ENCODE data around the gene C3orf20.

Gene C3orf20

DNA sequence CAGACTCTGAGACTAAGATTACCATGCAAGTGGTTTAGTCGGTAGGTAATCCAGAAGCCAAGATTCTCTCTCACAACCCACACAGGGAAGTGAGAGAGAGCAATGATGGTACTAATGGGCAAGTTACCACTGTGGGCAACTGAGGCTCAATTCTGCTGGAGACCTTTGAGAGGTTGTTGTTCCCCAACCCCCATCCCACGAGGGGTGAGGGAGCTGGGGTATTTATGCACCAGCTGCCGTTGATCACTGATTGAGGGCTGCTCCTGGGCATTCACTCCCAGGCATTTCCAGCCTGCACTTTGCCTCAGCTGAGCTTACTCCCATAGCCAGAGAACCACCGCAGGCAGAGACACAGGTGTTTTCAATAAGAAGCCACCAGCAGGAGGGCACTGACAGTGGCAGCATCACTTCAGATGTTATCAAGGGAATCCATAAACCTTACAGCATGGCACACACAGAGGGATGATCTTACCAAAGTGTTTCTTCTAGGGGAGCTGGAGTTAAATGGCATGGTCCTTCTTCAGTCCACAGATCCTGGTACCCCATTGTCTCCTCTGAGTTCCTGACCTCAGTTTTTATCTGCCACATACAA is 38.3 kb upstream of the C3orf20 start:
- no peak overlapping the region for H3K9ac ChIP-seq (ENCODE audit: low read length)
- H3K4me1 ChIP-seq (ENCODE audit: control insufficient read depth, low read depth, low read length): no peaks in the 10 kb centered on the region
- H3K36me3 ChIP-seq (ENCODE audit: control insufficient read depth, low read depth, low read length): no peaks in the 10 kb centered on the region
- no peaks in the 10 kb centered on the region for H3K27me3 ChIP-seq (ENCODE audit: control insufficient read depth, insufficient read depth, low read length)
- no peaks in the 10 kb centered on the region for H3K9me3 ChIP-seq (ENCODE audit: control insufficient read depth, low read depth, low read length)
- H3K4me3 ChIP-seq (ENCODE audit: low read length): no peak overlapping the region
- no peak overlapping the region for H3K27ac ChIP-seq (ENCODE audit: low read length)

DNA sequence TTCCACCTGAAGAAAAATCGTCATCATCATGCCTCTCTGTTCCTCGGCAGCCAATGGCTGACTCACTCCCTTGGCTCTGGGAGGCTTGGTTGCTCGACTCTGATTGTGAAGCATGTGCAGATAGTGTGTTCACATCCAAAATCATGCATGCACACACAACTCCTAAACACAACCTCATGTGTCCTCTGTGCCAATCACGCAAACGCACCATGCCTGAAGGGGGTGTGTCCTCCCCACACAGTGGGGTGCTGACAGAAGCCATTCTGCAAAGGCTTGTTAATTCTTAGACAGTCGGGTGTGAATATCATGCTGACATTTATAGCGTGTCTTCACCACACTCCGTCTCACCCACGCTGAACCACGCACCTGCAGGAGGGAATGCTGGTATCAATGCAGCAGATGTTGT is 34.8 kb upstream of the C3orf20 start:
- Histone ChIP-seq H3K9me3 (ENCODE audit: control insufficient read depth, low read depth, low read length) (no peaks in the 10 kb centered on the region), H3K4me3 (ENCODE audit: low read length) (no peak overlapping the region), H3K4me1 (ENCODE audit: control insufficient read depth, low read depth, low read length) (no peaks in the 10 kb centered on the region), H3K27ac (ENCODE audit: low read length) (no peak overlapping the region), H3K9ac (ENCODE audit: low read length) (no peak overlapping the region), H3K36me3 (ENCODE audit: control insufficient read depth, low read depth, low read length) (no peaks in the 10 kb centered on the region), H3K27me3 (ENCODE audit: control insufficient read depth, insufficient read depth, low read length) (no peaks in the 10 kb centered on the region)

- Histone ChIP-seq H3K4me1 (ENCODE audit: control insufficient read depth, low read depth, low read length) (no peaks in the 10 kb centered on the region), H3K36me3 (ENCODE audit: control insufficient read depth, low read depth, low read length) (no peaks in the 10 kb centered on the region), H3K9ac (ENCODE audit: low read length) (no peak overlapping the region), H3K27ac (ENCODE audit: low read length) (no peak overlapping the region), H3K9me3 (ENCODE audit: control insufficient read depth, low read depth, low read length) (no peaks in the 10 kb centered on the region), H3K4me3 (ENCODE audit: low read length) (no peak overlapping the region), H3K27me3 (ENCODE audit: control insufficient read depth, insufficient read depth, low read length) (no peaks in the 10 kb centered on the region)
These were observed 34.2 kb upstream of the C3orf20 start for GRCh38 chr3:14640734-14641133.

DNA sequence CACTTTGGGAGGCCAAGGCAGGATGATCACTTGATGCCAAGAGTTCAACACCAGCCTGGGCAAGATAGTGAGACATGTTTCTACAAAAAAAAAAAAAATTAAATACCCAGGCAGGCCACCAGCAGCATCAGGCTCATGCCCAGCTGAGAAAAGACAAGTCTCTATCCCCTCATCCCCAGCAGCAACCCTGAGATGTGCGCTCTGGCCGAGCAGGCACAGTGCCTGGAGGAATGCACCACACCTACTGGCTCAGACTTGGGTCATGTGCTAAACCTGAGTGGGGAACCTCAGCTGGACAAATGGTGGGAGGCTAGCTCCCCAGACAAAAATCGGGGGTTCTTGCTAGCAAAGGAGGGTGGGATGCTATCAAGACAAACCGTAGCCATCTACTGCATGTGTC is 33.6 kb upstream of the C3orf20 start:
- no peak overlapping the region for H3K27ac ChIP-seq (ENCODE audit: low read length)
- H3K27me3 ChIP-seq (ENCODE audit: control insufficient read depth, insufficient read depth, low read length): no peaks in the 10 kb centered on the region
- H3K9ac ChIP-seq (ENCODE audit: low read length): no peak overlapping the region
- no peak overlapping the region for H3K4me3 ChIP-seq (ENCODE audit: low read length)
- H3K36me3 ChIP-seq (ENCODE audit: control insufficient read depth, low read depth, low read length): no peaks in the 10 kb centered on the region
- H3K4me1 ChIP-seq (ENCODE audit: control insufficient read depth, low read depth, low read length): no peaks in the 10 kb centered on the region
- H3K9me3 ChIP-seq (ENCODE audit: control insufficient read depth, low read depth, low read length): no peaks in the 10 kb centered on the region

DNA sequence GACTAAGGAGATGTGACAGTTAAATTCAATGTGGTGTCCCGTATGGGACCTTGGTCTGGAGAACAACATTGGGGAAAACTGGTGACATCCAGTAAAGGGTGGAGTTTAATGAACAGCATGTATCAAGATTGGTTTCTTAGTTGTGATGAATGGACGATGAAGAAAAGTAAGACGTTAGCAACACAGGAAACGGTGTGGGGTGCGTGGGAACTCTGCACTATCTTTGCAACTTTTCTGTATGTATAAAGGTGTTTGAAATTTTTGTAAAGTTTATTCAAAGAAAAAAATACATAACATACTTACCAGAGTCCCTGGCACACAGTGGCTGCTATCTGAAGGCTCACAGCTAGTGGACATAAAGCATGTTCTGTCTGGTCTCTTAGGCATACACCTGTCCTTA is 29.5 kb upstream of the C3orf20 start:
- H3K9ac ChIP-seq (ENCODE audit: low read length): no peak overlapping the region
- H3K4me3 ChIP-seq (ENCODE audit: low read length): no peak overlapping the region

GRCh38 chr3:14646131-14646573 is 28.8 kb upstream of the C3orf20 start:
- H3K4me3 ChIP-seq (ENCODE audit: low read length): no peak overlapping the region
- H3K9ac ChIP-seq (ENCODE audit: low read length): no peak overlapping the region
- H3K4me1 ChIP-seq (ENCODE audit: control insufficient read depth, low read depth, low read length): no peaks in the 10 kb centered on the region
- peaks cover 6% of the 10 kb centered on the region for H3K27me3 ChIP-seq (ENCODE audit: control insufficient read depth, insufficient read depth, low read length)
- no peaks in the 10 kb centered on the region for H3K36me3 ChIP-seq (ENCODE audit: control insufficient read depth, low read depth, low read length)
- H3K27ac ChIP-seq (ENCODE audit: low read length): no peak overlapping the region
- no peaks in the 10 kb centered on the region for H3K9me3 ChIP-seq (ENCODE audit: control insufficient read depth, low read depth, low read length)

More for the DNA sequence above, 29.5 kb upstream of the C3orf20 start:
- Histone ChIP-seq H3K27ac (ENCODE audit: low read length) (no peak overlapping the region), H3K36me3 (ENCODE audit: control insufficient read depth, low read depth, low read length) (no peaks in the 10 kb centered on the region), H3K27me3 (ENCODE audit: control insufficient read depth, insufficient read depth, low read length) (peaks cover 6% of the 10 kb centered on the region), H3K4me1 (ENCODE audit: control insufficient read depth, low read depth, low read length) (no peaks in the 10 kb centered on the region), H3K9me3 (ENCODE audit: control insufficient read depth, low read depth, low read length) (no peaks in the 10 kb centered on the region)

DNA sequence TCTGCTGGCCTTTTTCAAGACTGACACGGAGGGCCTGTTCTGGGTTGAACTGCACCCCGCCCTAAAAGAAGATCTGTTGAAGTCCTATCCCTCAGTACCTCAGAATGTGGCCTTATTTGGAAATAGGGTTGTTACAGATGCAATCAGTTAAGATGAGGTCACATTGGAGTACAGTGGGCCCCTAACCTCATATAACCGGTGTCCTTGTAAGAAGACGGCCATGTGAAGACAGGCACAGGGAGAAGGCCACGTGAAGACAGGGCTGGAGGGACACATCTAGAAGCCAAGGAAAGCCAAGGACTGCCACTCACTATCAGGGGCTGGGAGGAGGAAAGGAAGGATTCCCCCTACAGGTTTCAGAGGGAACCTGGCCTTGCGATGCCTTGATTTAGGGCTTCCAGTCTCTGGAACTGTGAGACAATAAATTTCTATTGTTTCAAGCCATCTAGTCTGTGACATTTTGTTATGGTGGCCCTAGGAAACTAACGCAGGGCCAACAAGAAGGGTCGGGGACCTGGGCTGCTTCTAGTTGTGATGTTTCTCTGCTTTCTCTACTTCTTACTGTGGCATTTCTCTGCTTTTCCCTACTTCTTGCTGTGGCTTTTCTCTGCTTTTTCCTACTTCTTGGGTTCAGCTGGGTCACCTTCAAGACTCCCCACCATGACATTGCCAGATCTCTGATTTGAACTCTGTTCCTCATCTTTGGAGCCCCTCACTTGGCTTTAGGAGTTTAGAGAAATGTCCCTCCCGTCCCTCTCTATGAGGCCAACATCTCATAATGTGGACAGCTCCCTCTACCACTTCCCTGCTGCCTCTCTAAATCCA is 28.1 kb upstream of the C3orf20 start:
- no peak overlapping the region for H3K4me3 ChIP-seq (ENCODE audit: low read length)
- no peak overlapping the region for H3K9ac ChIP-seq (ENCODE audit: low read length)
- no peaks in the 10 kb centered on the region for H3K36me3 ChIP-seq (ENCODE audit: control insufficient read depth, low read depth, low read length)
- H3K27ac ChIP-seq (ENCODE audit: low read length): no peak overlapping the region
- no peaks in the 10 kb centered on the region for H3K4me1 ChIP-seq (ENCODE audit: control insufficient read depth, low read depth, low read length)
- H3K9me3 ChIP-seq (ENCODE audit: control insufficient read depth, low read depth, low read length): no peaks in the 10 kb centered on the region
- H3K27me3 ChIP-seq (ENCODE audit: control insufficient read depth, insufficient read depth, low read length): peaks cover 6% of the 10 kb centered on the region

- no peak overlapping the region for H3K9ac ChIP-seq (ENCODE audit: low read length)
- no peak overlapping the region for H3K4me3 ChIP-seq (ENCODE audit: low read length)
- H3K4me1 ChIP-seq (ENCODE audit: control insufficient read depth, low read depth, low read length): no peaks in the 10 kb centered on the region
- H3K27me3 ChIP-seq (ENCODE audit: control insufficient read depth, insufficient read depth, low read length): peaks cover 6% of the 10 kb centered on the region
- no peak overlapping the region for H3K27ac ChIP-seq (ENCODE audit: low read length)
- H3K9me3 ChIP-seq (ENCODE audit: control insufficient read depth, low read depth, low read length): no peaks in the 10 kb centered on the region
- no peaks in the 10 kb centered on the region for H3K36me3 ChIP-seq (ENCODE audit: control insufficient read depth, low read depth, low read length)
These were observed 26.7 kb upstream of the C3orf20 start for GRCh38 chr3:14647976-14648955.

DNA sequence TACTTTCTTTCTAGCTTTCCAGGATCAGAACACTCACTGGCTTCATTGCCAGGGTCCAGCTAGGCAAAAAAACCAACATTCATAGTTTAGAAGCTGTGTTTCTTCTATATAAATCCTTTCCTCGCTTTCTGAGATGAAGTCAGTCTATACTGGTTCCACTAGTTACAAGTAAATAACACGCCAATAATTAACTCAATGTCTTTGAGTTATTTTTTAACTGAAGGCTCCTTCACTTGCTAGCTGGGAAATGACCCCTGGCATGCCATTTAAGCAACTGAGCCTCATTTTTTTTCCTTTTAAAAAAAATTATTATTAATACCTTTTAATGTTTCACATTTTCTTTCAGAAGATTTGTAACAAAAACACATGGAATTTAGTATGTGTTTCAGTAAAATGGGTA is 25.5 kb upstream of the C3orf20 start:
- Histone ChIP-seq H3K27me3 (ENCODE audit: control insufficient read depth, insufficient read depth, low read length) (peaks cover 6% of the 10 kb centered on the region), H3K27ac (ENCODE audit: low read length) (no peak overlapping the region), H3K9me3 (ENCODE audit: control insufficient read depth, low read depth, low read length) (no peaks in the 10 kb centered on the region), H3K9ac (ENCODE audit: low read length) (no peak overlapping the region), H3K36me3 (ENCODE audit: control insufficient read depth, low read depth, low read length) (no peaks in the 10 kb centered on the region), H3K4me3 (ENCODE audit: low read length) (no peak overlapping the region), H3K4me1 (ENCODE audit: control insufficient read depth, low read depth, low read length) (no peaks in the 10 kb centered on the region)

GRCh38 chr3:14650193-14650592 is 24.7 kb upstream of the C3orf20 start:
- Histone ChIP-seq H3K36me3 (ENCODE audit: control insufficient read depth, low read depth, low read length) (peaks cover 3% of the 10 kb centered on the region), H3K9ac (ENCODE audit: low read length) (no peak overlapping the region), H3K9me3 (ENCODE audit: control insufficient read depth, low read depth, low read length) (no peaks in the 10 kb centered on the region), H3K4me3 (ENCODE audit: low read length) (no peak overlapping the region), H3K27ac (ENCODE audit: low read length) (no peak overlapping the region), H3K4me1 (ENCODE audit: control insufficient read depth, low read depth, low read length) (no peaks in the 10 kb centered on the region), H3K27me3 (ENCODE audit: control insufficient read depth, insufficient read depth, low read length) (peaks cover 6% of the 10 kb centered on the region)

Data from iPS-18a (cell line).